Mesangial cell (primary cell): ENCODE results near the gene PKM. TPM values are rescaled to one million over a fixed set of nuclear protein-coding genes. Genes with fewer than 3 reads are reported as not detected.

Source experiments
- total RNA-seq: library from RNA; depleted of rRNA; stranded (reverse); fragments of >200 nt; gene quantifications from 2 replicates; pipeline ENCODE4 v1.2.3, GENCODE V29; 2015

The PKM gene
- total RNA-seq: 1,172 and 1,728 TPM in 2 replicates

DNA sequence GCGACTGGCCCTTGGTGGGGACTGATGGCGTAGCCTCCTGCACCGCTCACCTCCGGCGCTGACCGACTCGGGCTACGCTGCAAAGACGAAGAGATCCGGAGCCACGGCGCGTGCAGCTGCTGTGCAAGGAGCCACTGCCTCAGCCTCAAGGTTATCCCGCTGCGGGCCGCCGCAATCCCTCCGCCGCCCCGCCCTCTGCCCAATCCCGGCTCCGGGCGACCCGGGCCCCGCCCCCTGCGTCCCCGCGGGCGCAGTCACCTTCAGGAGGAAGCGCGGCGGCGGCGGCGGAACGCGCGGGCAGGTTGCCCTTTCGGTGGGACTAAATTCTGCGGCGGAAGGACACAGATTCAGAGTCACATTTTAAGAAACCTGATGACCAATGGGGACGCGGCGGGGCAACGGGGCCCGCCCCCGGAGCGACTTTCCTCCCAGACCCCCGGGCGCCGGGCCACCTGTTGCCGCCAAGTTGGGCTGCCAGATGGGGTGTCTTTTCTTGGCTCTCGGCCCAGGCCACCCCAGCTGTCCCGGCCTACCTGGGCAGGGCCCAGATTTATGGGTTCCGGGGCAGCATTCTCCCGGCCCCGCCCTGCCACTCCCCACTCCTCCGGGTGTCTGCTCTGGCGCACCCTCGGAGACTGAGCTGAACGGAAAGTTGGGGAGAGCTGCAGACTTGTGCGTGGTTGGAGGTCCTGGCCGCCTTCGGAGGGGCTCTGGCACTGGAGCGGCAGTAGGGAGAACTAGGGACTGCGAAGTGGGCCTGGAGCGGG is at the start of gene PKM:
TSS of gene PKM (minus strand) at position 125 of the 767 bp plus-strand sequence. CDS start 12,093 bp downstream, outside the sequence.

DNA sequence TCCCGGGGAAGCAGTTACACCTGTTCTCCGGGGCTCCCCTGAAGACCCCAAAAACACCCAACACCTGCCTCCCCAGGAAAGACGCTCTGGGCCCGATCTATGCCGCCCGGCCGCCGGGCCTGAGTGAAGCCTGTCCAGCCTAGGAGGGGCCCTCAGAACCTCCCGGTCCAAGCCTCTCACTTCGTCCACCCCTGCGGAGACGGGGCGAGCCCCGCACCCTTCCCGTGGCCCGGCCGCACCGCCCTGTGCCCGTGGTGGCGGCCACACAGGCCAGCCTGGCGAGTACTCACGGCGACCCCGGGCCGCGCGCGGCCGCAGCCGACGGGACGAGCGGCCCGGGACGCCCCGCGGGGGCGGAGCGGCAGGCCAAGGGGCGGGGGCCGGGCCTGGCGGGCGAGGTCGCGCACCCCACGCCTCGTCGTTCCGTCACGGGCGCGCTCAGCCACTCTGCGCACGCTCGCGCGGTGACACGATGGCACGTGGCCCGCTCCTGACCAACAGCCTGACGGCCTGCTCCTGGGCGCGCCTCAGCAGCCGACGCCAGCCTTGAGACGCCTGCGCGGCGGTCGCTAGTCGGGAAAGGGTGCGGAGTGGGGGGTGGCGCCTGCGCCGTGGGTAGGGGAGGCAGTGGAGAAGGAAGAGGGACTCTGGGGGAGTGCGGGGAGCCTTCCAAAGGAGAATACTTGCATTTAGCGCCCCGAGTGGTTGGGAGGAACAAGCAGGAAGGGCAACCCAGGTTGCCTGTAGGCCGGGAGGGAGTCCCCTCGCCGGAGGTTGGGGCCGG is 41.4 kb upstream of the PKM start, which contains the start of gene PARP6:
TSS of gene PARP6 (minus strand) at position 342 of the 784 bp plus-strand sequence. CDS start 5,077 bp downstream, outside the sequence.

DNA sequence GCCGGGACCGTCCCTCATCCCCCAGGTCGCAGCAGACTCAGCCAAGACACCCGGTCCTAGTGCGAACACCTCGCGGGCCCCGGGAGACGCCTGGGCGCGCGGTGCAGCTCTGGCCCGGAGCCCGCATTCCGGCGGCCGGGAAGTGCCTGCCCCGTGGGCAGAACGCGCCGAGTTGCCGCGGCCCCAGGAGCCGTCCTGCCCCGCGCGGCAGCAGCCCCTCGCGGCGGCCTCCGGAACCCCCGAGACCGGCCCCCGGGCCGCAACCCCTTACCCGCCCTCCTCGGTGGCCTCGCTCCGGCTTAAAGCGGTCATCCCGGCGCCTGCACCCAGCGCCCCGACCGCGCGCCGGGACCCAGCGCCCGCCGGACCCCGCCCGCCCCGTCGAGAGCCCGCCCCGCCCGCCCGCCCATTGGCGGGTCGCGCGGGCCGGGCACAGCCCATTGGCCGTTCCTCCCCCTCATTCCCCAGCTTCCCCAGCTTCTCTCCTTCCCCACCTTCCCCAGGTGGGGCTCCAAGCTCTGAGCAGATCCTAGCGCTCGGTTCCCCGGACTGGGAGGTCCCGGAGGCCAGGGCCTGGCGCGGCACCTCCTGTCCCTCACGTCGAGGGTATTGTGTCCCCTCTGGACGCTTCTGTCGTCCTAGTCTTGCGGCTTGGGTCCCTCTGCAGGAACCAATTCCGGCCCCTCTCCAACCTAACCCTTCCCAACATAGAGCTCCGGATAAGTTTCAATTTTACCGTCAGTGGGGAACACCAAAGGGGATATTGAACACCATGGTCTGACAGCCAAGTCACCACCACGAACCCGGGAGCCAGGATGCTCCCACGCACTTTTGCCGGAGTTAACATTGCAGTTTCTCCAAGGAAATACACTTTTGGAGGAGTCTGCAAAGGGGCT is 33.3 kb downstream of the PKM start, which contains the start of gene GRAMD2A:
TSS of gene GRAMD2A (minus strand) at position 328 of the 896 bp plus-strand sequence.

Other genes starting within 250 kb of the PKM start
- gene MYO9A, start 113.0 kb downstream of the PKM start, total RNA-seq: 14.7 and 22.6 TPM in 2 replicates
- gene SENP8, start 112.8 kb downstream of the PKM start, total RNA-seq: 1.1 and 1.5 TPM in 2 replicates
- 0.16 and 1.1 TPM in 2 replicates for gene GRAMD2A, start 33.4 kb downstream of the PKM start, total RNA-seq
- 14.3 and 28.9 TPM in 2 replicates for gene PARP6, start 41.4 kb upstream of the PKM start, total RNA-seq
- 0.13 TPM in 1 of 2 replicates, not detected in the other for gene CELF6, start 89.0 kb upstream of the PKM start, total RNA-seq
- 52.6 and 131 TPM in 2 replicates for gene HEXA, start 144.8 kb upstream of the PKM start, total RNA-seq
- not detected in 2 replicates for gene TMEM202, start 167.1 kb upstream of the PKM start, total RNA-seq
- gene ARIH1, start 243.1 kb upstream of the PKM start, total RNA-seq: 13.7 and 17.9 TPM in 2 replicates